ENCODE results near the gene GH1. TPM values are rescaled to one million over a fixed set of nuclear protein-coding genes. Genes with fewer than 3 reads are reported as not detected.
"Not testable (repeated sequence)": the region's sequence is repeated elsewhere in the genome, so short reads cannot be mapped to it uniquely, and the experiment has no call there.

The GH1 gene
- total and polyA plus RNA-seq, 4 donors, result not detected

- Histone ChIP-seq H3K27me3 (ENCODE audit: control insufficient read depth in 4 of 4, insufficient read depth in 4 of 4, low read length in 3 of 4) (no peaks in the 10 kb centered on the region), H3K4me3 (ENCODE audit: low read depth in 1 of 3, low read length in 3 of 3) (no peak overlapping the region), H3K4me1 (ENCODE audit: control insufficient read depth in 4 of 4, insufficient read depth in 4 of 4, low read length in 3 of 4) (no peaks in the 10 kb centered on the region), H3K9me3 (ENCODE audit: control insufficient read depth in 4 of 4, low read length in 3 of 4) (no peaks in the 10 kb centered on the region), H3K27ac (ENCODE audit: low read depth in 1 of 2, low read length in 2 of 2) (no peak overlapping the region), H3K9ac (ENCODE audit: low read depth in 1 of 2, low read length in 2 of 2) (no peak overlapping the region), H3K36me3 (ENCODE audit: control insufficient read depth in 4 of 4, insufficient read depth in 3 of 4, low read depth in 1 of 4, low read length in 3 of 4) (no peaks in the 10 kb centered on the region)
- WGBS, result 83% methylated on average over 14 of the region's 14 CpGs
- no peak for DNase-seq (ENCODE audit: low spot score)
- TF ChIP-seq CTCF (IDR thresholded peaks at IDR 0.05; ENCODE audit: low read depth, low read length, missing input control) (no peak), FOXA2 (IDR thresholded peaks at IDR 0.05) (no peak), SP1 (IDR thresholded peaks at IDR 0.05) (no peak), HNF4G (IDR thresholded peaks at IDR 0.05) (no peak), GABPA (IDR thresholded peaks at IDR 0.05 in 1 of 2, conservative IDR thresholded peaks at IDR 0.05 in 1 of 2) (no peak), HNF4A (conservative IDR thresholded peaks at IDR 0.05) (no peak), NR2F2 (IDR thresholded peaks at IDR 0.05) (no peak), RXRA (IDR thresholded peaks at IDR 0.05) (no peak), RAD21 (IDR thresholded peaks at IDR 0.05) (no peak), EGR1 (IDR thresholded peaks at IDR 0.05; ENCODE audit: low read depth in 2 of 2) (no peak)
Observed at GRCh38 chr17:63910096-63910495, 8.5 kb downstream of the GH1 start.

GRCh38 chr17:63909586-63909985 lies 9.1 kb downstream of the GH1 start:
- not testable (repeated sequence) for H3K36me3 ChIP-seq (ENCODE audit: control insufficient read depth in 4 of 4, insufficient read depth in 3 of 4, low read depth in 1 of 4, low read length in 3 of 4); H3K4me1 ChIP-seq (ENCODE audit: control insufficient read depth in 4 of 4, insufficient read depth in 4 of 4, low read length in 3 of 4); H3K9ac ChIP-seq (ENCODE audit: low read depth in 1 of 2, low read length in 2 of 2); H3K27me3 ChIP-seq (ENCODE audit: control insufficient read depth in 4 of 4, insufficient read depth in 4 of 4, low read length in 3 of 4); DNase-seq (ENCODE audit: low spot score); H3K4me3 ChIP-seq (ENCODE audit: low read depth in 1 of 3, low read length in 3 of 3); H3K27ac ChIP-seq (ENCODE audit: low read depth in 1 of 2, low read length in 2 of 2); H3K9me3 ChIP-seq (ENCODE audit: control insufficient read depth in 4 of 4, low read length in 3 of 4)
- 88% methylated on average over 10 of the region's 10 CpGs for WGBS

GRCh38 chr17:63907161-63907778 lies 11.4 kb downstream of the GH1 start:
- H3K36me3 ChIP-seq (ENCODE audit: control insufficient read depth in 4 of 4, insufficient read depth in 3 of 4, low read depth in 1 of 4, low read length in 3 of 4); H3K27ac ChIP-seq (ENCODE audit: low read depth in 1 of 2, low read length in 2 of 2); H3K9ac ChIP-seq (ENCODE audit: low read depth in 1 of 2, low read length in 2 of 2); H3K9me3 ChIP-seq (ENCODE audit: control insufficient read depth in 4 of 4, low read length in 3 of 4); H3K4me3 ChIP-seq (ENCODE audit: low read depth in 1 of 3, low read length in 3 of 3); DNase-seq (ENCODE audit: low spot score); H3K27me3 ChIP-seq (ENCODE audit: control insufficient read depth in 4 of 4, insufficient read depth in 4 of 4, low read length in 3 of 4); H3K4me1 ChIP-seq (ENCODE audit: control insufficient read depth in 4 of 4, insufficient read depth in 4 of 4, low read length in 3 of 4): not testable (repeated sequence)
- 63% methylated on average over 11 of the region's 12 CpGs for WGBS

- H3K27ac ChIP-seq (ENCODE audit: low read depth in 1 of 2, low read length in 2 of 2); H3K9me3 ChIP-seq (ENCODE audit: control insufficient read depth in 4 of 4, low read length in 3 of 4); H3K4me1 ChIP-seq (ENCODE audit: control insufficient read depth in 4 of 4, insufficient read depth in 4 of 4, low read length in 3 of 4); H3K9ac ChIP-seq (ENCODE audit: low read depth in 1 of 2, low read length in 2 of 2); DNase-seq (ENCODE audit: low spot score); H3K4me3 ChIP-seq (ENCODE audit: low read depth in 1 of 3, low read length in 3 of 3); H3K36me3 ChIP-seq (ENCODE audit: control insufficient read depth in 4 of 4, insufficient read depth in 3 of 4, low read depth in 1 of 4, low read length in 3 of 4); H3K27me3 ChIP-seq (ENCODE audit: control insufficient read depth in 4 of 4, insufficient read depth in 4 of 4, low read length in 3 of 4): not testable (repeated sequence)
- WGBS, result 93% methylated on average over 8 of the region's 8 CpGs
Observed at GRCh38 chr17:63904796-63905195, 13.8 kb downstream of the GH1 start.
